Mesendoderm (in vitro differentiated cells): ENCODE measurements around the gene PLB1.

Experiments used
- DNase-seq: peaks from one replicate; pipeline ENCODE4 v3.0.0; 2013
- H2AK5ac ChIP-seq: 2 replicates; pipeline ENCODE4 v1.6.1; 2013; ENCODE audit warnings: low read length, inconsistent platforms
- H2BK120ac ChIP-seq: 2 replicates; pipeline ENCODE4 v1.6.1; 2013; ENCODE audit warnings: low read depth, mild to moderate bottlenecking, low read length, moderate library complexity, mixed read lengths
- H2BK15ac ChIP-seq: replicated peaks from 2 replicates; pipeline ENCODE4 v1.6.1; 2013; ENCODE audit warnings: low read depth, mild to moderate bottlenecking, moderate library complexity
- H2BK5ac ChIP-seq: 2 replicates; pipeline ENCODE4 v1.6.1; 2013; ENCODE audit warnings: low read length, inconsistent platforms
- H3K18ac ChIP-seq: 2 replicates; pipeline ENCODE4 v1.6.1; 2013; ENCODE audit warnings: mild to moderate bottlenecking, low read length, mixed read lengths
- H3K23ac ChIP-seq: one replicate; pipeline ENCODE4 v1.6.1; 2013; ENCODE audit warnings: low read length
- H3K27ac ChIP-seq: 2 replicates; pipeline ENCODE4 v1.5.1; 2013; ENCODE audit warnings: low read depth, mild to moderate bottlenecking, inconsistent platforms, low read length, moderate library complexity
- H3K27me3 ChIP-seq: 2 replicates; pipeline ENCODE4 v1.6.1; 2013; ENCODE audit warnings: low read length, control low read depth, mild to moderate bottlenecking, inconsistent platforms; ENCODE audit not compliant: insufficient read depth, poor library complexity
- H3K36me3 ChIP-seq: 2 replicates; pipeline ENCODE4 v1.6.1; 2013; ENCODE audit warnings: low read length, inconsistent platforms; ENCODE audit not compliant: control insufficient read depth, insufficient read depth
- H3K4ac ChIP-seq: one replicate; pipeline ENCODE4 v1.6.1; 2013; ENCODE audit warnings: low read depth, mild to moderate bottlenecking, low read length, moderate library complexity
- H3K4me1 ChIP-seq: 2 replicates; pipeline ENCODE4 v1.6.1; 2013; ENCODE audit warnings: low read depth, low read length, inconsistent platforms; ENCODE audit not compliant: control insufficient read depth
- H3K4me2 ChIP-seq: 2 replicates; pipeline ENCODE4 v1.6.1; 2013; ENCODE audit warnings: low read length
- H3K4me3 ChIP-seq: 2 replicates; pipeline ENCODE4 v1.5.1; 2013; ENCODE audit warnings: mild to moderate bottlenecking, low read length
- H3K56ac ChIP-seq: one replicate; pipeline ENCODE4 v1.6.1; 2013; ENCODE audit warnings: low read length
- H3K79me1 ChIP-seq: 2 replicates; pipeline ENCODE4 v1.6.1; 2013; ENCODE audit warnings: low read length, inconsistent platforms
- H3K79me2 ChIP-seq: 2 replicates; pipeline ENCODE4 v1.6.1; 2013; ENCODE audit warnings: mild to moderate bottlenecking, low read length; ENCODE audit not compliant: control insufficient read depth, insufficient read depth
- H3K9ac ChIP-seq: 2 replicates; pipeline ENCODE4 v1.6.1; 2013; ENCODE audit warnings: low read length, inconsistent platforms
- H4K5ac ChIP-seq: one replicate; pipeline ENCODE4 v1.6.1; 2013; ENCODE audit warnings: low read length
- H4K8ac ChIP-seq: one replicate; pipeline ENCODE4 v1.6.1; 2013; ENCODE audit warnings: low read depth, mild to moderate bottlenecking, control low read depth, low read length, moderate library complexity
- WGBS: extraction: QIAGEN DNeasy Blood & Tissue Kit; methylation state at CpG from one replicate; pipeline ENCODE4 v1.1.7; 2013; ENCODE audit warnings: low lambda C conversion rate, missing lambda C conversion rate; ENCODE audit not compliant: insufficient coverage; ENCODE audit errors: extremely low coverage; 5-methylcytosine and 5-hydroxymethylcytosine counted together

PLB1 gene

GRCh38 chr2:28477645-28478044 lies 18.2 kb upstream of the PLB1 start:
- Histone ChIP-seq H3K27me3 (no peaks in the 10 kb centered on the region), H4K8ac (no peak overlapping the region), H3K18ac (no peak overlapping the region), H3K36me3 (no peaks in the 10 kb centered on the region), H3K9ac (no peak overlapping the region), H3K4me2 (no peak overlapping the region), H3K23ac (no peak overlapping the region), H2BK15ac (no peak overlapping the region), H2AK5ac (no peak overlapping the region), H2BK120ac (no peak overlapping the region), H3K79me1 (no peaks in the 10 kb centered on the region), H3K56ac (no peak overlapping the region), H4K5ac (no peak overlapping the region), H3K4me1 (no peaks in the 10 kb centered on the region), H2BK5ac (no peak overlapping the region), H3K4me3 (no peak overlapping the region), H3K79me2 (no peaks in the 10 kb centered on the region), H3K4ac (no peak overlapping the region), H3K27ac (no peak overlapping the region)
- DNase-seq, result no peak
- WGBS, result no CpG with 5 or more reads among the region's 3 CpGs

DNA sequence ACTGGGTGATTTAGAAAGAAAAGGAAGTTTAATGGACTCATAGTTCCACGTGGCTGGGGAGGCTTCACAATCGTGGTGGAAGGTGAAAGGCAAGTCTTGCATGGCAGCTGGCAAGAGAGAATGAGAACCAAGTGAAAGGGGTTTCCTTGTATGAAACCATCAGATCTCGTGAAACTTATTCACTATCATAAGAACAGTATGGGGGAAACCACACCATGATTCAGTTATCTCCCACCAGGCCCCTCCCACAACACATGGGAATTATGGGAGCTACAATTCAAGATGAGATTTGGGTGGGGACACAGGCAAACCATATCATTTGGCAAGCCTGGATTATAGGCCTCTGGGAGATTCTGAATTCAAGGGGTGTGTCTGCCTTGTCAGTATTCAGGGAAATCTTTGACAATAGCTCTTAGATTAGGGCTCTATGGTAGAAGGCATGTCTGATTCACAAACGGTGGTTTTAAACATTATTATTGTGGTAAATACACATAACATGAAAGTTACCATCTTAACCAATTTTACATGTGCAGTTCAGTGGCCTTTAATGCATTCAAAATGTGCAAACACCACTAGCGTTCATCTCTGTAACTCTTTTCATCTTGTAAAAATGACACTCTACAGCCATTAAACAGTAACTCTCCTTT lies 15.3 kb upstream of the PLB1 start:
- no peak overlapping the region for H3K27ac ChIP-seq
- H3K4me2 ChIP-seq, result no peak overlapping the region
- no peak overlapping the region for H3K4ac ChIP-seq
- H4K5ac ChIP-seq, result no peak overlapping the region
- H3K27me3 ChIP-seq, result no peaks in the 10 kb centered on the region
- H3K23ac ChIP-seq, result no peak overlapping the region
- H2BK15ac ChIP-seq, result no peak overlapping the region
- H3K79me1 ChIP-seq, result no peaks in the 10 kb centered on the region
- no peaks in the 10 kb centered on the region for H3K79me2 ChIP-seq
- no peak overlapping the region for H4K8ac ChIP-seq
- no peak overlapping the region for H3K9ac ChIP-seq
- no CpG with 5 or more reads among the region's 5 CpGs for WGBS
- no peak overlapping the region for H2BK120ac ChIP-seq
- no peak overlapping the region for H2BK5ac ChIP-seq
- H3K18ac ChIP-seq, result no peak overlapping the region
- H3K4me3 ChIP-seq, result no peak overlapping the region
- DNase-seq, result no peak
- no peaks in the 10 kb centered on the region for H3K4me1 ChIP-seq
- no peak overlapping the region for H2AK5ac ChIP-seq
- no peak overlapping the region for H3K56ac ChIP-seq
- H3K36me3 ChIP-seq, result no peaks in the 10 kb centered on the region

GRCh38 chr2:28481905-28482304 lies 14.0 kb upstream of the PLB1 start:
- no peak for DNase-seq
- no CpG with 5 or more reads among the region's 4 CpGs for WGBS
- Histone ChIP-seq H2BK15ac (no peak overlapping the region), H3K79me1 (no peaks in the 10 kb centered on the region), H4K5ac (no peak overlapping the region), H2BK120ac (no peak overlapping the region), H3K79me2 (no peaks in the 10 kb centered on the region), H3K36me3 (no peaks in the 10 kb centered on the region), H3K27me3 (no peaks in the 10 kb centered on the region), H2BK5ac (no peak overlapping the region), H2AK5ac (no peak overlapping the region), H3K4ac (no peak overlapping the region), H4K8ac (no peak overlapping the region), H3K56ac (no peak overlapping the region), H3K4me1 (no peaks in the 10 kb centered on the region), H3K9ac (no peak overlapping the region), H3K4me2 (no peak overlapping the region), H3K27ac (no peak overlapping the region), H3K4me3 (no peak overlapping the region), H3K23ac (no peak overlapping the region), H3K18ac (no peak overlapping the region)

GRCh38 chr2:28484835-28485234 lies 11.0 kb upstream of the PLB1 start:
- no peak for DNase-seq
- H3K36me3 ChIP-seq, result no peaks in the 10 kb centered on the region
- H3K4me1 ChIP-seq, result no peaks in the 10 kb centered on the region
- no peak overlapping the region for H2AK5ac ChIP-seq
- H3K23ac ChIP-seq, result no peak overlapping the region
- H3K79me1 ChIP-seq, result no peaks in the 10 kb centered on the region
- no peak overlapping the region for H2BK5ac ChIP-seq
- no peak overlapping the region for H2BK120ac ChIP-seq
- H3K18ac ChIP-seq, result no peak overlapping the region
- no CpG with 5 or more reads among the region's 3 CpGs for WGBS
- no peaks in the 10 kb centered on the region for H3K79me2 ChIP-seq
- no peak overlapping the region for H3K4ac ChIP-seq
- H4K5ac ChIP-seq, result no peak overlapping the region
- no peak overlapping the region for H3K9ac ChIP-seq
- no peaks in the 10 kb centered on the region for H3K27me3 ChIP-seq
- H2BK15ac ChIP-seq, result no peak overlapping the region
- no peak overlapping the region for H3K27ac ChIP-seq
- no peak overlapping the region for H4K8ac ChIP-seq
- H3K4me3 ChIP-seq, result no peak overlapping the region
- no peak overlapping the region for H3K56ac ChIP-seq
- no peak overlapping the region for H3K4me2 ChIP-seq

DNA sequence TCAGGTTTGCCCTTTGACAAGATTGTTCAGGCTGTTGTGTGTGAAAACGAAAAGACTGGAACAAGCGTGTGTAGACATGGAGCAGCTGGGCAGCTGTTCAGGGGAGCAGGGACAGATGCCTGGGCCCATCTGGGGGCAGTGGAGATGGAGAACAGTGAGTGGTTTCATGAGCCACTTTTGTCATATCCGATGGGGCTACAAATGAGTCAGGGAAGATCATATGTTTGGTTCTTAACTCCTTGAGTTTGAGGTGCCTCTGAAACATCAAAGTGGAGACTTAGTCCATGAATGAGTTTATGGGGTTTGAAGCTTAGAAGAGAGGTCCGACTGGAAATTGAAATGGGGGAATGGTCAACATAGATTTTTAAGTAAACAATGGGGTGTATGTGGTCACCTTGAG lies 9.3 kb upstream of the PLB1 start:
- Histone ChIP-seq H3K56ac (no peak overlapping the region), H3K4me1 (no peaks in the 10 kb centered on the region), H3K4me2 (no peak overlapping the region), H2BK5ac (no peak overlapping the region), H4K8ac (no peak overlapping the region), H3K9ac (no peak overlapping the region), H3K79me1 (no peaks in the 10 kb centered on the region), H3K27me3 (no peaks in the 10 kb centered on the region), H3K23ac (no peak overlapping the region), H2AK5ac (no peak overlapping the region), H3K4me3 (no peak overlapping the region), H2BK15ac (no peak overlapping the region), H4K5ac (no peak overlapping the region), H3K18ac (no peak overlapping the region), H3K27ac (no peak overlapping the region), H3K4ac (no peak overlapping the region), H2BK120ac (no peak overlapping the region), H3K36me3 (no peaks in the 10 kb centered on the region), H3K79me2 (no peaks in the 10 kb centered on the region)
- no CpG with 5 or more reads among the region's 4 CpGs for WGBS
- DNase-seq, result no peak

DNA sequence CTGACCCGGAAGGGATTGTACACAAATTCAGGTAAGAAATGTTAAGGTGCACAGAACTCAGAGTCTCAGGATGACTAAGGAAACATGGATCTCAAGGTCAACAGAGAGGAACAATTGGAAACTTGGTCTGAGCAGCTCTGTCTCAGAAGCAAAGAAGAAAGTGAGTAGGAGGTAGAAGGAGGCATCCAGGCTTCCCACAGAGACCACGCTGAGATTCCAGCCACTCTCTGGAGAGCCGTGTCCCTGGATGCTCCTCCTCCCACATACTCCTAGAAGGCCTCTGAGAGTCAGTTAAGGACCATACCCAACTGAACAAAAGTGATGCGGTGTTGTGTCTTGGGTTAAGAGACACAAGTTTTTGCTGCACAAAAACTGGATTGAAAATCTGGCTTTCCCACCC lies 8.6 kb upstream of the PLB1 start:
- Histone ChIP-seq H3K27me3 (no peaks in the 10 kb centered on the region), H3K9ac (no peak overlapping the region), H3K79me2 (no peaks in the 10 kb centered on the region), H4K8ac (no peak overlapping the region), H2AK5ac (no peak overlapping the region), H3K4me2 (no peak overlapping the region), H2BK5ac (no peak overlapping the region), H3K4me3 (no peak overlapping the region), H4K5ac (no peak overlapping the region), H3K56ac (no peak overlapping the region), H2BK15ac (no peak overlapping the region), H3K79me1 (no peaks in the 10 kb centered on the region), H2BK120ac (no peak overlapping the region), H3K4me1 (no peaks in the 10 kb centered on the region), H3K4ac (no peak overlapping the region), H3K36me3 (no peaks in the 10 kb centered on the region), H3K23ac (no peak overlapping the region), H3K18ac (no peak overlapping the region), H3K27ac (no peak overlapping the region)
- no peak for DNase-seq
- no CpG with 5 or more reads among the region's 4 CpGs for WGBS
